Measurements from ENCODE around the gene FANCI. TPM values are rescaled to one million over a fixed set of nuclear protein-coding genes. Genes with fewer than 3 reads are reported as not detected.
A peak's percentile ranks its signal among the peaks of the same experiment; 100 is the strongest.

FANCI gene
- total RNA-seq, 4 donors from 2014 or later = 0.67 to 1.8 (median 1.5) TPM

GRCh38 chr15:89329329-89330084, 85.7 kb downstream of the FANCI start:
- no peaks in the 10 kb centered on the region for H3K27me3 ChIP-seq
- no peak overlapping the region for H3K27ac ChIP-seq
- H3K36me3 ChIP-seq = peaks cover 58 to 72% of the 10 kb centered on the region in 2 donors
- no peaks in the 10 kb centered on the region for H3K9me3 ChIP-seq
- no peak for TF ChIP-seq POLR2A (IDR thresholded peaks at IDR 0.05)
- TF ChIP-seq, protein P1, sequence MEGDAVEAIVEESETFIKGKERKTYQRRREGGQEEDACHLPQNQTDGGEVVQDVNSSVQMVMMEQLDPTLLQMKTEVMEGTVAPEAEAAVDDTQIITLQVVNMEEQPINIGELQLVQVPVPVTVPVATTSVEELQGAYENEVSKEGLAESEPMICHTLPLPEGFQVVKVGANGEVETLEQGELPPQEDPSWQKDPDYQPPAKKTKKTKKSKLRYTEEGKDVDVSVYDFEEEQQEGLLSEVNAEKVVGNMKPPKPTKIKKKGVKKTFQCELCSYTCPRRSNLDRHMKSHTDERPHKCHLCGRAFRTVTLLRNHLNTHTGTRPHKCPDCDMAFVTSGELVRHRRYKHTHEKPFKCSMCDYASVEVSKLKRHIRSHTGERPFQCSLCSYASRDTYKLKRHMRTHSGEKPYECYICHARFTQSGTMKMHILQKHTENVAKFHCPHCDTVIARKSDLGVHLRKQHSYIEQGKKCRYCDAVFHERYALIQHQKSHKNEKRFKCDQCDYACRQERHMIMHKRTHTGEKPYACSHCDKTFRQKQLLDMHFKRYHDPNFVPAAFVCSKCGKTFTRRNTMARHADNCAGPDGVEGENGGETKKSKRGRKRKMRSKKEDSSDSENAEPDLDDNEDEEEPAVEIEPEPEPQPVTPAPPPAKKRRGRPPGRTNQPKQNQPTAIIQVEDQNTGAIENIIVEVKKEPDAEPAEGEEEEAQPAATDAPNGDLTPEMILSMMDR (IDR thresholded peaks at IDR 0.05) = no peak
- no peak overlapping the region for H3K4me3 ChIP-seq (replicated peaks in 1 of 3)
- WGBS, 2 donors = 85 to 92% methylated on average over 7 to 8 of the region's 8 CpGs
- peaks cover 17 to 33% of the 10 kb centered on the region in 2 donors for H3K4me1 ChIP-seq
- intact Hi-C loops (cut with DNase I) = no loop called here
- no peak for DNase-seq

DNA sequence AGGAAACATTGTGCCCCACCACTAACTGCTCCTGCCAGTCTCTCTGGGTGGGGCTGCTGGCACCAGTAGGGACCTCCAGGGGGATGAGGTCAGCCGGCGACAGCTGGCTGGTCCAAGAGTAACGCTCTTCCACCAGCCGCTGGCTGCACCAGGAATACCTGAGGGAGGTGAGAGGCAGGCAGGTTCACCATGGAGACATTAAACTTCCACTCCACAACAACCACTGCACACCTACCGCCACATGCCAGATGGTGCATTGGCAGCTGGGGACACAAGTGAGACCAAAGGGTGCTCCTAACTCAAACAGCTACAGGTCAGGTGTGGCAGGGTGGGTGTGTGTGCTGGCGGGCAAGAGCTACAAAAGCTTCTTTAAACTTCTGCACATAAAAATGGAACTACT, 86.3 kb downstream of the FANCI start:
- Histone ChIP-seq H3K36me3 (peaks cover 55 to 68% of the 10 kb centered on the region in 2 donors), H3K9me3 (no peaks in the 10 kb centered on the region), H3K27ac (no peak overlapping the region), H3K4me1 (peaks cover 17 to 33% of the 10 kb centered on the region in 2 donors), H3K4me3 (replicated peaks in 1 of 3) (no peak overlapping the region), H3K27me3 (no peaks in the 10 kb centered on the region)
- TF ChIP-seq, protein P1 (IDR thresholded peaks at IDR 0.05) = no peak
- TF ChIP-seq POLR2A (IDR thresholded peaks at IDR 0.05) = no peak
- intact Hi-C loops (cut with DNase I) = no loop called here
- WGBS, 2 donors = 94 to 100% methylated on average over 1 to 4 of the region's 6 CpGs
- no peak for DNase-seq

- H3K4me1 ChIP-seq = peaks cover 17 to 39% of the 10 kb centered on the region in 2 donors
- H3K4me3 ChIP-seq (replicated peaks in 1 of 3) = no peak overlapping the region
- H3K36me3 ChIP-seq = peaks cover 46 to 59% of the 10 kb centered on the region in 2 donors
- H3K27ac ChIP-seq = no peak overlapping the region
- 85 to 88% methylated on average over 7 of the region's 7 CpGs for WGBS, 2 donors
- no peak for TF ChIP-seq POLR2A (IDR thresholded peaks at IDR 0.05)
- TF ChIP-seq, protein P1 (IDR thresholded peaks at IDR 0.05) = no peak
- intact Hi-C loops (cut with DNase I) = no loop called here
- H3K27me3 ChIP-seq = no peaks in the 10 kb centered on the region
- H3K9me3 ChIP-seq = no peaks in the 10 kb centered on the region
- no peak for DNase-seq
Observed at GRCh38 chr15:89330881-89331595, 87.3 kb downstream of the FANCI start.

DNA sequence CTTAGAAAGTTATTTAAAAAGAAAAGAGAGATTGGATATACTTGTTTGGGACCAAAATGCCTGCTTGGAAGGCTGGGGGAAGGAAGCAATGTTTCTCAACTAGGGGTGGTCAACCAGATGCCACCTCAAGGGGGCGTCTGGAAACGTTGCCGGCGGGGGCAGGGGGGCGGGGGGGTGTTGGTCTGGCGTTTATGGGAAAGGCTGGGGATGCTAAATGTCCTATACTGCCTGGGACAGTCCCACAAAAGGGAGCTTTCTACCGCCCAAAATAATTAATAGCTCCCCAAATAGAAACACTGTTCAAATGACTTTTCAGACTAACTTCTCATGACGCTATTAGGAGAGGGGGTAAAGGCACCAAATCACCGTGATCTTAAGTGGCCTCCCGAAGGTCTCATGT, 88.7 kb downstream of the FANCI start:
- no peaks in the 10 kb centered on the region for H3K9me3 ChIP-seq
- no peak overlapping the region for H3K27ac ChIP-seq
- no peaks in the 10 kb centered on the region for H3K27me3 ChIP-seq
- intact Hi-C loops (cut with DNase I) = no loop called here
- 27 to 38% methylated on average over 10 of the region's 10 CpGs for WGBS, 2 donors
- H3K4me3 ChIP-seq (replicated peaks in 1 of 3) = no peak overlapping the region
- TF ChIP-seq, protein P1 (IDR thresholded peaks at IDR 0.05) = peak in 1 of 6 experiments; percentile 24
- no peak for TF ChIP-seq POLR2A (IDR thresholded peaks at IDR 0.05)
- DNase-seq = no peak
- H3K36me3 ChIP-seq = peaks cover 36 to 44% of the 10 kb centered on the region in 2 donors
- peaks cover 17 to 39% of the 10 kb centered on the region in 2 donors for H3K4me1 ChIP-seq
